NOMO-1 treated with DMSO at 0.1 percent for 48 hours (cell line): ENCODE results near the gene GABBR2.

ENCODE experiments used
- DNase-seq: peaks from one replicate; lab custom pipeline; 2025; ENCODE audit not compliant: unreplicated experiment; lab: John Stamatoyannopoulos, UW

GABBR2 gene

GRCh38 chr9:98451576-98451975 is 257.2 kb downstream of the GABBR2 start:
- no peak for DNase-seq

GRCh38 chr9:98450496-98450895 is 258.2 kb downstream of the GABBR2 start:
- DNase-seq = no peak

- no peak for DNase-seq
Observed at GRCh38 chr9:98449871-98450270, 258.9 kb downstream of the GABBR2 start.

GRCh38 chr9:98445576-98445975 is 263.2 kb downstream of the GABBR2 start:
- DNase-seq = no peak

GRCh38 chr9:98444601-98445000 is 264.1 kb downstream of the GABBR2 start:
- no peak for DNase-seq

GRCh38 chr9:98442541-98442940 is 266.2 kb downstream of the GABBR2 start:
- no peak for DNase-seq

- DNase-seq = no peak
Observed at GRCh38 chr9:98442114-98442513, 266.6 kb downstream of the GABBR2 start.

DNA sequence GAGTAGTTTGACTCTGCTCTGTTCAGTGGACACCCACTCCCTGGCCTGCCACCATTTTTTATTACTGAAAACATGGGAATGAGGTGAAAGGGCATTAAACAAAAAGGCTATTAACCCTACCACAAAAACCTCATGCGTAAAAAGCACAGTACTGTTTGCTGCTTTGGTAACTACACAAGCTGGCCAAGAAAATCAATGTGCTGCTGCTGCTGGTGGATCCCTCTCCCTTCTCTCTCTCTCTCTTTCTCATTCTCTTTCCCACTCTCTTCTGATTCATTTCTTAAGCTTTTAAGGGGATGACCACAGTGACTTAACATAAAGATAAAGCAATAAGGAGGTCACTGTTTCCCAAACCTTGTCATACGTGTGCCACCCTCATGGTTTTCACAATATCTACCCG is 270.1 kb downstream of the GABBR2 start:
- no peak for DNase-seq

- no peak for DNase-seq
Observed at GRCh38 chr9:98437458-98438034, 271.2 kb downstream of the GABBR2 start.

DNA sequence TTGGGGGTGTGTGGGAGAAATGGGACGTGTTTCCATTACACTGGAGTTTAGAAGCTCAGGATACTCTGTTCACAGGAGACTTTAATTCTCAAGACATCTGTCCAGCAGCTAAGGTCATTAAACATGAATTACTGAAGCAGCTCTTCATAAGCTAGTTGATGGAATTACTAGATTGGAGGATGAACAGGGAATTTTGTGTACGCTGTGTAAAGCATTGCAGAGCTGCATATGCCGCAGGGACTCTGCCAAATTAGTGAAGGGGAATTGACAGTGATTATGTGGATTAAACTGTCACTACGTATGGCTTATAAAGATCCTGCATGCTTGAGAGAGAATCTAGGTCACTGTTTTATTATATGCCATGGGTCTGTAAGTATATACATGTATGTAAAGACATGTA is 275.8 kb downstream of the GABBR2 start:
- no peak for DNase-seq

DNA sequence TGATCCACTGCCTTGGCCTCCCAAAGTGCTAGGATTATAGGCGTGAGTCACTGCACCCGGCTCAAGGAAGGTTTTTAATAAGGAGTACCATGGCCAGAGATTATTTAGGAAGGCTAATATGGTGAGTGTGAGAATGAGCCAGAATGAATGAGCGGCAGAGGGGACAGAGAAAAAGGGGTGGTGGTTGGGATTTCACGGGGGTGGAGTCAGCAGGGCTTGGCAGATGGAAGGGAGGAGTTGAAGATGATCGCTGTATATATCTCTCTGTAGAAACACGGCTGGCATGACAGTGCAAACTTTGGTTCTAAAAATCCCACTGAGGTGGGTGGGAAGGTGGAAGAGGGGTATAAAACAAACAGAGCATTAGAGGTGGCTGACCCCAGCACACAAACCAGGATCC is 276.6 kb downstream of the GABBR2 start:
- no peak for DNase-seq

DNA sequence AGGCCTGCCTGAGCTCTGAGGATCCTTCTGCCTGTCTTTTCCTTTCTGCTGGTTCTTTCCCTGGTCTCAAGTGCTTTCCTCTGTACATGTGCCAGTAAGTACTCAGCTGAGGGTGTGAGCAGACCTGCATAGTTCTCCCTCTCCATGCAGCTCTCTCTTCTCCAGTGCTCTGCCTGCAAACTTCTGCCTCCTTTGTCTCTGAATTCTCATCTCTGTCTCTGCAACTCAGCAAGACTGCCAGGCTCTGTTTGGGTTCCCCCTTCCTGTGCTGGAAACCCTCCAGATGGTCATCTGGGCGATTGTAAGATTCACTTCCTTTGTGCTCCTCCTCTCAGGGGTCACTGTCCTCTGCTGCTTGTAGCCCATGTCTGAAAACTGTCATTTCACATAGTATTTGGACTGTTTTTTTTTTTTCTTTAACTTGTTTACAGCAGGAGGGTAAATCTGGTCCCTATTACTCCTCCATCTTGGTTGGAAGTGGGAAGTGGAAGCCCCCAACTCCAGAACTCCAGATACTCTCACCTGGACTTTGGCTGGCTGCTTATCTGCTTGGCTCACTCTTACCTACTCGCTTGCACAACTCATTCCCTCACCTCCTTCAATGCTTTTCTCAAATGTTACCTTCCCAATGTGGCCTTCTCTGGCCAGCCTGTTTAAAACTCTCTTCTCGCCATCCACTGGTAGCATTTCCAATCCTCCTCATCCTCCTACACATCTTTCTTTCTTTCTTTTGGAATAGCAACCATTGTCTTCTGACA is 278.0 kb downstream of the GABBR2 start:
- DNase-seq = no peak

DNA sequence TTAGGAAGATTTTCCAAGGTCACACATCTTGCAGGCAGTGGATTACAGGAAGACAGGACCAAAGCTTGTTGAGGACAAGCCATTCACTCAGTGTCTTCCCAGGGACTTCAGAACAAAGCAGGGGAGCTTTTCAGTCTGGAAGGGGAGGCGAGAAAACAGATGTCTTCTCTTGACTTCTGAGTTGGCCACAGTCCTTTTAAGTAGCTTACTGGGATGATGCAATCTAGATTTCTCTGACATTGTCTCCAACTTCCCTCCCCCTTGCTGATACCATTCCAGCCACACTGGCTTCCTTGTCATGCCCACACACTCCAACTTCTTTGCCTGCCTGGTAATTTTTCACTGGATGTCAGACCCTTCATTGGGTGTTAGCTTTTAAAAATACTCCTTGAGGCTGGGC is 279.1 kb downstream of the GABBR2 start:
- DNase-seq = no peak

DNA sequence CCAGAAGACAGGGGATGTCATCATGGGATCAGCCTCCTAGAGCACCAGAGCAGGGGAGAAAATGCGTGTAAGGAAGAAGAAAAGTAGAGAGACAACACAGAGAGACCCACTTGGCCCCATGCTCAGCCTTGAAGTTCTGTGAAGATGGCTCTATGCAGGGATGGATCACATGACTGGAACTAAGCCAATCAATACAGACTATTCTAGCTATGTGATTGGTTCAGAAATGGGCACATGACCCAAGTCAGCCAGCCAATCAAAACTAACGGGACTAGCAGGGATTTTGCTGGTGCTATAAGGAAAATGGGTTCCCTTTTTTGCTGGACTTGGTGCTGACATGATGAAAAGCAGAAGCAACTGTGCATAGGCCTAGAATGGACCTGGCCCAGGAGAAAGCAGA is 280.3 kb downstream of the GABBR2 start:
- no peak for DNase-seq

- no peak for DNase-seq
Observed at GRCh38 chr9:98427491-98427890, 281.2 kb downstream of the GABBR2 start.

GRCh38 chr9:98425079-98425478 is 283.7 kb downstream of the GABBR2 start:
- DNase-seq = no peak

- DNase-seq = no peak
Observed at GRCh38 chr9:98419260-98419603, 289.5 kb downstream of the GABBR2 start.

DNA sequence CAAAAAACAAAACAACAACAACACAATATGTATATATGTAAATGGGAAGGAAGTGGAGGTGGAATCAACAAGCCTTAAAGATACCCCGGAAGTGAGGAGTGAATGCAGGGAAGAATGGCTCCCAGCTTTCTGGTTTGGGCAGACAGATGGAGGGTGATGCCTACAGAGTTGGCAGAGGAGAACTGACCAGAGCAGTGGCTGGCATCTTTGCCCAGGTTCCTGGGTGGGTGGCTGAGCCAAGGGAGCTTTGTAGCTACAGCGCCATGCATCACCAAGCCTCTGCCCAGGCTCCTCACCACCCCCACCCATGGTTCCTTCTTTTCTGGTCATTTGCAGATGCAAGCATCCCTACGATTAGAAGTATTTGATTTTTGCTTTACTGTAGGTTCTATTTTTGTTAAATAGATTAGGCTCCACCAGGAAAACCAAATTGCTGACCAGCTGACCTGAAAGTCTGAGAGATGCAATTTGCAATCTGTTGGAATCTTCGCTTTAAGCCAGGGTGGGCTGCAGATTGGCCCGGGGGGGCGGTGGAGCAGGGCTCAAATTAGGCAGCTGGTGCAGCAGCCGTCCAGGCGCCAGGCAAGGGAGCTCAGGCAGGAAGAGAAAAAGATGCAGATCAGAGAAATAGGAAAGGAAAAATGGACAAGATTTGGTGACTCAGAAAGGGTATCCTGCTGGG is 290.0 kb downstream of the GABBR2 start:
- DNase-seq = no peak

GRCh38 chr9:98416294-98417248 is 292.2 kb downstream of the GABBR2 start:
- DNase-seq = no peak

GRCh38 chr9:98415782-98416181 is 293.0 kb downstream of the GABBR2 start:
- no peak for DNase-seq

DNA sequence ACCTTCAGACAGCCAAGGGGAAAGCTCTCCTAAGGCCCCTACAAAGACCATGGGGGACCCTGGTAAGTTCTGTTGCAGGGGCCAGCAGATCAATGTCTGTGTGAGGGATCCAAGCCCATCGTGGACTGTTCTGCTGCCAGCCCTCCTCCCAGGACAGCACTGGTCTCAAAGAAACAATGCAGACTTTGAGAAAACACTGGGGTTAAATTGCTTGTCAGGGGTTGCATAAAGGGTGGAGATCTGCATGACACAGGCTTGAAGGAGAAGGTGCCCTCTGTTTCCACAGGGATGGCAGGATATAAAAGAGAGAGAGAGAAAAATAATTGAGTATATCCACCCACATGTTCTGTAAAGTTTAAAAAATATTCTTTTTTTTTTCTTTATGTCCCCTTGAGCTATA is 295.7 kb downstream of the GABBR2 start:
- DNase-seq = no peak
